Hypothalamus (tissue), 51 donors: ENCODE data around the gene TENM4.
A peak's percentile ranks its signal among the peaks of the same experiment; 100 is the strongest.

Source experiments
- DNase-seq, 51 donors: peaks; one replicate each; lab custom pipeline; 2025; lab: John Stamatoyannopoulos, UW

Gene TENM4

DNA sequence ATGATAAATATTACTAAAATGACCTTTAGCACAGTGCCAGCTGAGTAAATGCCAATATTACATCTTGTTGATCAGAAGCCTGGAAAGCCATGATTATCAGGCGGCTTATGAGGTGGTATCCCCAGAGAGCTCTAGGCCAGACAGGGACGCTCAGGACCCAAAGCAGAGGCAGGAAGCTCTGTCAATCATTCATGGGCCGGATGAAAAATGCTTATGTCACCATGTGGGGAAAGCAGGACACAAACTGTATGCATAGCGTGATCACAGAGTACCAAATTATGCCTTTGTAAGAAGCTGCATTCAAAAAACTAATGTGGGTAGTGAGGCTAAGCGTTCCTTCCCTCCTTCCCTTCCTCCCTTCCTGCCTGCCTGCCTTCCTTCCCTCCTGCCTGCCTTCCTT lies 82.6 kb downstream of the TENM4 start:
- no peak for DNase-seq

DNA sequence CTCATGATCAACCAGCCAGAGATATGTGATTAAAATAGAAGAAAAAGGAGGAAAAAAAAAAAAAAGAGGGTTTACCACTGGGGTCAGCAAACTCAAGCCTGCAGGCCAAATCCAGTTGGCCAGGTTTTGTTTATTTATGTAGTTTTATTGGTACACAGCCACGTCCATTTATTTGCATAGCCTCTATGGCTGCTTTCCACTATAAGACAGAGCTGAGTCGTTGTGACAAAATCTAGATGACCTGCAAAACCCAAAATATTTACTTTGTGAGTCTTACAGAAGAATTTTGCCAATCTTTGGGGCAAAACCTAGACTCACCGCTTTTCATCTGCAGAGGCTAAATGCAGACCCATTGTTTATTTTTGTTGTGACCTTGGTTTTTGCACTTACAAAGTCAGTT lies 87.1 kb downstream of the TENM4 start:
- no peak for DNase-seq

DNA sequence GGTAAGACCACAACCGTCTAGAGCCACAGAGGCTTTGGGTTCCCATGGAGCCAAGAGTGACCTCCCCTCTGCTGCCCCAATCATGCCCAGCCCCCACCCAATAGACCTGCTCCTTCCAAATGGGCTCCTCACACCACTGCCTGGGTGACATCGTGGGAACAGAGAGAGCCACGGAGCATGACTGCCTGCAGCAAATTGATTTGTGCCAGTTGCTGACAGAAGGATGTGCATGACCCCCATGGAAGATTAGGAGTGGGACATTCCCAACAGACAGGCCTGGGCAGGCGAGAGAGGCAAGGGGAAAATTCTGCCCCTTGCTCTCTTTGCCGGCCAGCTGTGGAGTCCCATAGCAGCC lies 88.5 kb downstream of the TENM4 start:
- no peak for DNase-seq

DNA sequence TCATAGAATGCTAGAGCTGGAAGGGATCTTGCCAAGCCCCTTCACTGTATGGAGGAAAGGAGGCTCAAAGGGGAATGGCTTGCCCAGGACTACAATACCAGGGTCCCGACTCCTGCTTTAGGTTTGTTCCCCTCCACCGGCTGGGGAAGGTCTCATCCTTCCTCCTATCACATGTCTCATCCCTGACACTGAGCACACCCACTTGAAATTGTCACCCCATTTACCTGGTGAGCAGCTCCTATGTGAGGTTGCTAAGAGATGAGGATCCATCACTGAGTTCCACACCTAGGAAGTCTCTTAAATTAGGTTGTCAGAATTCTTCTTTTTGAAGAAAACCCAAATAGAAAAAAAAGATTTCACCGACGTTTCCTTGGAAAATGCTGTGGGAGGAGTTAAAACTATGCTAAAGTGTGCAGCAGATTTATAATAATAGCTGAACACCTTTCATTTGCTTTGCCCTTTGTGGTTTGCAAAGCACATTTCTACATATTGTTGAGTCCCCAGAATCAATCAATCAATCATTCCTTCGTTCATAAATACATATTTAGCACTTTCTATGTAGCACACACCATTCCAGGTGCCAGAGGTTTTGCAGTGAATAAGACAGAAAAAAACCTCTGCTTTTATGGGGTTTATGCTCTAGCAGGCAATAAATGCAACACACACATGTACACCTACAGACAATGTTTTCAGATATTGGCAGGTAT lies 91.7 kb downstream of the TENM4 start:
- no peak for DNase-seq

DNA sequence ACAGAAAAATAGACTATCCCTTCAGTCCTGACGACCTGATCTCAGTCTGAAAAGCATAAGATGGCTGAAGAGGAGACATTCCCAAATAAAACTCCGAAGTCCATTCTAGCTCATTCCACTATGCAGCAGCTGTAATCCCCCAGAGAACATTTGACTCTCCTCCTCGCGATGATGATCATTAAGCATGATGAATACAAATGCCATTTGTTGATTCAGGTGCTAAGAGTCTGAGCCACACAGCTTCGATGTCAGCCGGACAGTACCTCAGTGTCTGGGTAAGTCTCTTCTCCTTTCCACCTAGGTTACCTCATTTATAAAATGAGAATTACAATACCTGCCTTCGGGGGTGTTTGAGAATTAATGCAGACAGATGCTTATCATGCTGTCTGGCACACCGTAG lies 94.8 kb downstream of the TENM4 start:
- no peak for DNase-seq

DNA sequence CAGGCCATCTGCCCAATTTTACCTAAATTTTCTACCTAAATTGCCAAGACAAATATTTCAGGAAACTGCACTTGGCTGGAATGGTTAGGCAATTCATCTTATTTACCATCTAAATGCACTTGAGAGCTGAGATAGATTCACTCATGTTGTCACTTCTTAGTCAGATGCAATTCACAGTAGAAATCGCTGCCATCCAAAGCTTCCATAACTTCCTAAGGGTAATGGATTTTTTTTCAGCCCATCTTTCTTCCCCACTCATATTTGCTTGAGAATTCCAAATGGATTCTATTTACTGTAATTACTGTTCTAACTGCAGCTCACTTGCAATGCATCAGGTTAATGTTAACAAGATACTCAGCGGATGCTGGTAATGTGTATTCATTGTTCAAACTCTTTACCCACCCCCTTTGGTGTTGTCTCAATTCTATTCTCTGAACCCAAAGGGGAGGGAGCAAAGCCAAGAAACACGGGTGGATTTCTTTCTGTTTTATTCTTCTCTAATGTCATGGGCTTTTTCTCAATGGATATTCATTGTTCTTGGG lies 96.0 kb downstream of the TENM4 start:
- no peak for DNase-seq

DNA sequence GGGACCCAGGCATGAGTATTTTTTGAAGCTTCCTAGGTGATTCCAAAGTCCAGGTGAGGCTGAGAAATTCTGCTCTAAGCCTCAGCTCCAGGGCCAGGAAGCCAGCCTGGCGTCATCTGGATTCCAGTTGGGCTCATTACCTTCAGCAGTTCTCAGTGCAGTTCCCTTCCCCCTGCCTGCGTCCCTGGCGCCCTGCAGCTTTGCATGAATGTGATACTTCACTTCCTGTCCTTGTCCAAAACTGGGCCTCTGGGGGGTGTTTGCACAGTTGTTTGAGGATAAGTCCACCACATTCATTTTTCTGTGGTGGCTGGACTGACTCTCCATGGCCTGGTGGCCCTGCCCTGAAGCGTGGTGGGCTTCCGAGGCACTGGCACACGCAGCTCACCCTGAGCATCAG lies 98.1 kb downstream of the TENM4 start:
- no peak for DNase-seq

DNA sequence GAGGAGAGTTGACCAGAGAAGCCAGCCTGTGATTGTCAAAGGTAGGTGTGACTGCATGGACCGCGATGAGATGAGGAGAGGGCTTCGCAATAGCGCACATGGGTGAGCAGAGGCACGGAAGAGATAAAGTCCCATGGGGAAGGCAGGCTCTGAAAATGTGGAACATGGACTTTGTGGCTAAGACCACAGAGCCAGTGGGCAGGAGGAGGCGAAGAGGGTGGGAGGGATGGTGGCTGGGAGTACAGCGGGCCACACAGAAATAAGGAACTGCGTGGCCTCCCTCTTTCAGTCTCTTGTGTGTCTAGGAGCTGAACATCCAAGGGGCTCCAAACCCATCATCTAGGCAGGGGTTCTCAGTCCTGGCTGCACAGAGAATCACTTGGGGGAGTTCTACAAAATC lies 98.6 kb downstream of the TENM4 start:
- no peak for DNase-seq

DNA sequence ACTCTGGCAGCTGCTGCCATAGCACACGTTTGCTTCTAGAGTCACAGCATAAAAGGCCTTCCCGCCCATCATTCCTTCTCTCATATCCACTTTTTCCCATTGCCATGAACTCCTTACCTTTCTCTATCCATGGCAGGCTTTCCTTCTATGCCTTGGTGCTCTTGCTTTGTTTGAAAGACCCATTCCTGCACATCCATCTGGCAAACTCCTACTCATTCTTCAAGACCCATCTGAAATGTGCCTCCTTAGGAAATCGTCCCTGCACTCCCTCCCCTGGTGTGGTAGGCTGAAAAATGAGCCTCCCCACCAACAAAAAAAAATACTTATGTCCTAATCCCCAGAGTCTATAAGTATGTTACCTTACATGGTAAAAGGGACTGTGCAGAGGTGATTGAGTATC lies 100.3 kb downstream of the TENM4 start:
- DNase-seq = no peak

DNA sequence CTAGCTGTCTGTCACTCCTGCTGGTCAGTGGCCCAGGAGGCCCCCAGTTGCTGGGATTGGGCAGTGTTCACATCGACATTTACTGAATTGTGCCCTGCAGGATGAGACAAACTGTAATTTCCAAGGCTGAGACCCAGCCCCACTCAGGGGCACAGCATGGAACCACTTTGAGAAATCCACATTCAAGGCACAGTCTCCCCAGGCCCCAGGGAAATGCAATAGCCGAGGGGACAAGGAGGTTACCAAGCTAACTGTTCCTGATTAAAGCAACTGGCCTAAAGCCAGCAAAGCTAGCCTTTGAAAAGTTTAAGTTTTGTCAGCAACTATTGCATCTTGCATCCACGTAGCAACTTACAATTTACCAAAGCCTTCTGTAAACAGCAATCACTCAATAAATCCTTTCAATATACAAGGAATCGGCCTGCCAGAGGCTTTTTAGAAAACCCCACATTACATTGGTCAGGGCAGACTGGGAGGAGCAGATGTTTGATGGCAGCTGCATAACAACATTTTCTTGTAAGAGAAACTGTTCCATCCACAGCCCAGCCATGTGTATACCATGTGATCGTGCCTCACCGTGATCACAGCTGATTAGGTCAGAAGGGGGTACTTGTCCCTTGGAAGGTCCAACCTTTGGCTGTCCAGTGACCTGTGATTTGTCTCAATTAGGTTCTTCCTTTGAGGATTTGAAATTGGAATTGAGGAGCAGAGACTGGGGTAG lies 103.9 kb downstream of the TENM4 start:
- no peak for DNase-seq

DNA sequence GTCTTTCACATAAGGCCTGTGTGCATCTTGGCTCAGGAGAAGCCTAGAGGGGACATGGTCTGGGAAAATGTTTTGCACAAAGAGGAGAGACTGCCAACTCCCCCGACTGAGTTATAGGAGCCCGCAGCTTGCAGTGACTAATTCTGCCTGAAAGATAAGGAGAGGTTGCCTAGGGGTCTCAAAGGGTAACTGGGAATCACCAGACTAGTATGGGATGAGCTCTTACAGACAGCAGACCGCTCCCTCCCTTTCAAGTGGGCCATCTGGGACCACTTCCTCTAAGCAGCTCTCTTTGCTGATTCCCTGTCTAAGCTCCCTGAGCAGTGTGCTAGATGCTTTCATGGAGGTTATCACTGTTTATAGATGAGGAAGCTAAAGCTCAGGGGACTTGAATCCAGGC lies 105.1 kb downstream of the TENM4 start:
- DNase-seq = no peak

DNA sequence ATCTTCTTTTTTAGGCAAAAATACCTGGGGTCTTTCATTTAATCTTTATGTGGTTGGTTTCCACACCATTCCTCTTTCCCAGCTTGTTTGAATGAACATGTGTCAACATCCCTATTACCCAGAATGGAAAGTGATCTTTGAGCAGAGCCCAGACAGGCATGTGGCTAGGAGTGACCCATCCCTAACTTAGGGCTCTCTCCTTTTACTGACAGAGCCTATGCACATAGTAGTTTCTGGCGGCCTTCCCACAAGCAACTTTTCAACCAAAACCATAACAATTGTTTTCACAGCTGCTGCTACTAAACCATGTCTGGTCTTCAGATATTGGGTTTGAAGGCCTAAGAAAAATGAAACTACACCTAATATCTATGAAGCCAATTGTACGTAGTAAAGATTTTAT lies 107.5 kb downstream of the TENM4 start:
- no peak for DNase-seq

DNA sequence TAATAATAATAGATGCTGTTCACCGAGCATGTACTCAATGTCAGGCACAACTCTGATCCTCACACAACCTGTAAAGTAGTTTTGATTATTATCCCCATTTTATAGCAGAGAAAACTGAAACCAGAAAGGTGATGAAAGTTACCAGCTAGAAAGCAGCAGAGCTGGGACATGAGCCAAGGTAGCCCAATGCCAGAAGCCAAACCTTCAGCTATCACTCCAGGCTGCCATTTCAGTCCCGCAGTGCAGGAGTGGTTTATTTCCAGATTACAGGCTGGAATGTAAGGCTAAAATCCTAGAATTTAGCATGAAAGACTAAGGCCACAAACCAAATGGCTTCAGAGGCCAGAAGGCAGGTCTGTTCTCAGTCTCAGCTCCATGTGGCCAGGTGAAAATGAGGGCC lies 108.8 kb downstream of the TENM4 start:
- DNase-seq = no peak

DNA sequence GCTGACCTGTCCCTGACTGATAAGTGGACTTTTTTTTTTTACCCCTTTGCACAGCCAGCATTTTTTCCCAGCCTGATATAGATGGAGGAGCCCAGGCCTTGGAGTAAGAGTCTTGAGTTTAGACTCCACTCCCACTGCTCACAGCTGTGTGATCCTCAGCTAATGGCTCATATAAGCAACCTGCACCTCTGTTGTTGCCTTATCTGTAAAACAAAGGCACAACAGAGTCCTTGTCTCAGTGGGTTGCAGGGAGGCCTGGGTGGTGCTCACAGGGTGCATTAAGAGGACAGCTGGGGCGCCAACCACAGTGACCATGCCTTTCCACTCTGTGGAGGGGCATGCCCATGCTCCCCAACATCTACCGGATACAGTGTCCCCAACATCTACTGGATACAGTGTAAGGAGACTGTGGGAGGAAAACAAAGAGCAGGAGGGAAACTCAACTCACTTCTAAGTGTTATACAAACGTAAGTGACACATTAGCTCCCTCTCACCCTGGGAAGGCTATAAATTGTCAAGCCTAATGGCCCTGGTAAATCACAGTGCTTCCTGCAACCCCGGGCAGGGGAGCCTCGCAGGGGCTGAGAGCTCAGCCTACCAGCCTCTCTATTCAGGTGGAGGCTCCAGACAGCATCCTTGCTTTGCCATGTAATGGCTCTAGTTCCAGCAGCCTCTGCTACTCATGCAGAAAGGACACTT lies 109.5 kb downstream of the TENM4 start:
- DNase-seq = no peak

DNA sequence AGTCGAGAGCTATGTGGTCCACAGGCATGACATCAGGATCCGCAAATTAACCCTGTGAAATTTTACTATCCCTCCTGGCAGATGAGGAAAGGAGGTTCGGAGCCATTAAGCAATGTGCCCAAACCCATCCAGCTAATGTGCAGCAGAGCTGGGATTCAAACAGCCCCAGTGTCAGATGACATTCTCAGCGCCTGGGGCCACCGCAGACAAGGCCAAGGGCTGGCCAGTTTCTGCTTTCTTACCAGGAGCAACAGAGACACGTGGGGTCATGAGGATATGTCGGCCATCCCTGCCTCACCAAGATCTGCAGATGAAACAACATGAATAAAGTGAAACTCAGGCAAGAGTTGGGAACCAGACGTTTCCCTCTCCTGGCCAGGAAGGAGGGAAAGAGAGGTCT lies 110.2 kb downstream of the TENM4 start:
- no peak for DNase-seq

DNA sequence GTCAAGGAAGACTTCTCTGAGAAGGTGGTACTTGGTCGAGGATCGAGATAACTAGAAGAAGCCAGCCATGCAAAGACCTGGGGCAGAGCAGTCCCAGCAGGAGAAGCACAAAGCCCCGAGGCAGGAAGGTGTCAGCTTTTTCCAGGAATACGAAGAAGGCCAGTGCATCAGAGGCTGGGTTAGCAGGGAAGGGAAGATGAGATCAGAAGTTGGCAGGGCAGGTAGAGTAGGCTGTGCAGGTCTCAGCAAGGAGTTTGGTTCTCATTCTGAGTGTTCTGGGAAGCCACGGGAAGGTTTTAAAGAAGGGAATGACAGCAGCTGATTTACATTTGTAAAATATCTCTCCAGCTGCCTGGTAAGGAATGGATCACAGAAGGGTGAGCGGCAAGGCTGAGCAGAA lies 111.3 kb downstream of the TENM4 start:
- no peak for DNase-seq

DNA sequence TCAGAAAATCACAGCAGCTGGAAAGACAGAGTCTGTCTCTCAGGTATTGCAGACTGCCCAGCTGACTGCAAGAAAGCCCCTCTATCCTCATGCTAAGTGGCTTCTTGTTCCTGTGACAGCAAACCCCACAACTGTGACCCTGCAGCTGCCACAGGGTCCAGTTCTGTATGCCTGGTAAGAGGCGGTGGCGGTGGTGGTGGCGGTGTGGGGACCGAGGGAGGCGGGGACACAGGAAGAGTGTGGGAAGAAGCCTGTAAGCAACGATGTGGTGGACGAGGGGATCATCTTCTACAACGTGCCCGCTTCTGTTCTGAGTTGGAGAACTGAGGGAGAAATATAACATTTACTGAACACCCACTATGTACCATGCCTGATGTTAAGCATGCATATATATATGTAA lies 112.4 kb downstream of the TENM4 start:
- no peak for DNase-seq

DNA sequence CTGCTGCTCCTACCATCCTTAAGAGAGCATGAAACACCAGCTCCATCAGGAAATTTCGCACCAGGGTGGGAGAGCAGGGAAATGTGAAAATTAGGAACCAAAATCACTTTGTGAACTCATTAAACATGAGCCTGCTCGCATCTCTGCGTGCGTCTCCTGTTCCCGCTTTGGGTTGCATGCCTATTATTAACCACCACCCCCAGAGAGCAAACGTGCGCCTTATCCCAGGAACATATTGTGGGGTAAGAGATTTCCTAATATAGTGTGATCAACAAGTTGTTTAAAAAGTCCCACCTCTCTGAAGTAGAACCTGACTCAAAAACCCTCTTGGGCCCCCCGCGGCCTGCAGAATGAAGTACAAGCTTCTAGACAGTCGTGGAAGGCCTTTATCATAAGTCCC lies 115.0 kb downstream of the TENM4 start:
- no peak for DNase-seq

DNA sequence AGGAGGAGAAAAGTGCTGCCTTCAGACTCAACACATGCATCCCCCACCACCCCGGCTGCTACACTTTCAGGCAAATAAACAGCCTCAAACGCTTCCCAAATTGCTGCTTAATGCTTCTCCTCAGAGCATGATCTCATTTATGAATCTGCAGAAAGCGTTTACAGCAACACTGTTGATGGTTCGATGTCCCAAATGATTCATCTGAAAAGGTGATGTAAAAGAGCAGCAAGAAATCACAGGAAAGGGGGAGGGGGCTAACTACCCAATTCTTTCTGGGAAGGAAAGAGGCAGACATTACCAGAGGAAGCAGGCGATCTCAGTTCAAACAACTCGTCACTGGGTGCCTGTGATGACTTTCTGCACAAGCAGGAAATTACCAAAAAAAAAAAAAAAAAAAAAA lies 119.6 kb downstream of the TENM4 start:
- DNase-seq = no peak

DNA sequence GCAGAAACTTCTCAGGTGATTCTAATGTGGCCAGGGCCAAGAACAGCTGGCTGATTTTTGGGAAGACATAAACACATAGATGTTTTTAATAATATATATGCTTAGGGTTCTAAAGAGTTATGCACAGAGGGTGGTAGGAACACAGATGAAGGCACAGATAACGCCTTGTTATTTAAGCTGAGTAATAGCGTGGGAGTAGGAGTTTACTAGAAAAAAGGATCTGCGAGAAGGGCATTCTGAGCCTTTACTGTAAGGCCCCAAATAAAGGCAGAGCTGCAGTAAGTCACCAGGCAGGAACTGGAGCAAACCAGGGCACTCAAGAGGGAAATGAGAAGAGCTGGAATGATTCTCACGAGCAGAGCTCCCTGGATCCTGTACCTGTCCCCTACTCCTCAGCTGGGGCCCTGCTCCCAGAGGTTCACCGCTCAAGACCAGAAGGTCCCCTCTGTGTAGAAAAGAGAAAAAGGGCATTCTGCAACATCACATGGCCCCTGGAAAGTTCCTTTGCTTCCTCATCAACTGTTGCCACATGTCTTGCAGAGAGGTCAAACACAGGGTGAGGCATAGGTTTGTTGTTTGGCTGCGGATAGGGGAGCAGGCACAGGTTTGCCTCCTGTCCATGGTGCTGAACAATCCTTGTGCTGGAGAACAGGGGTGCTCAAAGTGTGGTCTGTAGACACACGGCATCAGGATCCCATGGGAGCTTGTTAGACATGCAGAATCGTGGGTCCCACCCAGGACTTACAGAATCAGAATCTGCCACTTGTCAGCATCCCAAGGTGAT lies 125.7 kb downstream of the TENM4 start:
- no peak for DNase-seq

DNA sequence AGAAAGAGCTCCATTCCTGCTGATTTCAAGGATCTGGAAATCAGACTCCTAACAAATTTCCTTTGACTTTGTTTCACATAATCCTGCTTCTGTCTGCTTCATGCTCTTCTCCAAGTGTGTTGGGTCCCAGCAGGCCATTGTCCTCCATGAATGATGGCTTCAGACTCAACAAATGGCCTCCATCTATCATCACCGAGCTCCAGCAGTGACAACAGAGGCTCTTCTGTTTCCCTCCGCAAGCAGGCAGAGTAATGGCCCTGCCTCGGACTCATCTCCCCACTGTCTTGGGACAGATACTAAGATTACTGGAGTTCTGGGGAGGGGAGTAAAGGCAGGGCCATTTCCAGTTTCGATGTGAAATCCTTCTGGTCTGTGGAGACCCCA lies 127.3 kb downstream of the TENM4 start:
- peak in 19 of 51 donors; percentile 6 to 69 (median 23) for DNase-seq
